DMS53 treated with DMSO at 0.1 percent for 48 hours (cell line): ENCODE data around the gene ALDH7A1.
"Not testable (repeated sequence)": the region's sequence is repeated elsewhere in the genome, so short reads cannot be mapped to it uniquely, and the experiment has no call there.

Experiments
- DNase-seq: peaks from one replicate; lab custom pipeline; 2025; ENCODE audit not compliant: unreplicated experiment; lab: John Stamatoyannopoulos, UW

The ALDH7A1 gene

GRCh38 chr5:126594748-126595485, at the start of gene ALDH7A1:
Gene ALDH7A1, minus strand, starts transcription at chr5:126595219. Its CDS starts 21 bp downstream, at chr5:126595198.
- peak; percentile 86 for DNase-seq

GRCh38 chr5:126641387-126641786, 46.4 kb upstream of the ALDH7A1 start:
- no peak for DNase-seq

GRCh38 chr5:126640866-126641265, 45.8 kb upstream of the ALDH7A1 start:
- DNase-seq = no peak

GRCh38 chr5:126636956-126637355, 41.9 kb upstream of the ALDH7A1 start:
- no peak for DNase-seq

- no peak for DNase-seq
Measured at GRCh38 chr5:126635585-126635984, 40.6 kb upstream of the ALDH7A1 start.

GRCh38 chr5:126633552-126633951, 38.5 kb upstream of the ALDH7A1 start:
- DNase-seq = peak; percentile 16

GRCh38 chr5:126631920-126632319, 36.9 kb upstream of the ALDH7A1 start:
- no peak for DNase-seq

- no peak for DNase-seq
Measured at GRCh38 chr5:126628102-126628501, 33.1 kb upstream of the ALDH7A1 start.

GRCh38 chr5:126624534-126624933, 29.5 kb upstream of the ALDH7A1 start:
- no peak for DNase-seq

GRCh38 chr5:126619781-126620180, 24.8 kb upstream of the ALDH7A1 start:
- DNase-seq = no peak

GRCh38 chr5:126617603-126618002, 22.6 kb upstream of the ALDH7A1 start:
- not testable (repeated sequence) for DNase-seq

- no peak for DNase-seq
Measured at GRCh38 chr5:126615286-126615685, 20.3 kb upstream of the ALDH7A1 start.

GRCh38 chr5:126613941-126614592, 19.0 kb upstream of the ALDH7A1 start:
- DNase-seq = no peak

- DNase-seq = no peak
Measured at GRCh38 chr5:126610616-126611015, 15.6 kb upstream of the ALDH7A1 start.

- DNase-seq = no peak
Measured at GRCh38 chr5:126610160-126610559, 15.1 kb upstream of the ALDH7A1 start.

- no peak for DNase-seq
Measured at GRCh38 chr5:126605525-126605924, 10.5 kb upstream of the ALDH7A1 start.

GRCh38 chr5:126603402-126603991, 8.5 kb upstream of the ALDH7A1 start:
- no peak for DNase-seq

- DNase-seq = peak; percentile 71
Measured at GRCh38 chr5:126600631-126601511, 5.9 kb upstream of the ALDH7A1 start, which contains the start of gene PHAX. Gene PHAX, plus strand, starts transcription at chr5:126600947. Its CDS starts 16 bp downstream, at chr5:126600963.

- peak; percentile 38 for DNase-seq
Measured at GRCh38 chr5:126599971-126600630, 5.1 kb upstream of the ALDH7A1 start.

- DNase-seq = no peak
Measured at GRCh38 chr5:126599499-126599898, 4.5 kb upstream of the ALDH7A1 start.

GRCh38 chr5:126597156-126597555, 2.1 kb upstream of the ALDH7A1 start:
- DNase-seq = no peak
